ENCODE measurements around the gene TMC8.

Gene TMC8

DNA sequence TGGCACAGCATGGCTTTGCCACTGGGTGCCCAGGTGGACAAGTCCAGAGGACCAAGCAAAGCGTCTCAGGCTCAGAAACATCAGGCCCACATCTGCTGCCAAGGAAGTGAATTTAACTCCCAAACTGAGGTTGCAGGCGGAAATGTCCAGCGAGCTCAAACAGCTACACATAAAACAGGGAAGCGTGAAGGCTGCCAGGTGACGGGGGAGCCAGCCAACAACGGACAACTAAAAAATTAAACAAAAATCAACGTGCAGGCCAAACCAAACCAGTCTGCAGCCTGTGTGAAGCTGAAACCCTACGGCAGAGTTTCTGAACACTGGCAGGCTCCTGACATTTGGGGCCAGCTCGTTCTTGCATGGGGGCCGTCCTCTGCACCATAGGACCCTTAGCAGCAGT lies 53.8 kb downstream of the TMC8 start:
- no peak for DNase-seq

DNA sequence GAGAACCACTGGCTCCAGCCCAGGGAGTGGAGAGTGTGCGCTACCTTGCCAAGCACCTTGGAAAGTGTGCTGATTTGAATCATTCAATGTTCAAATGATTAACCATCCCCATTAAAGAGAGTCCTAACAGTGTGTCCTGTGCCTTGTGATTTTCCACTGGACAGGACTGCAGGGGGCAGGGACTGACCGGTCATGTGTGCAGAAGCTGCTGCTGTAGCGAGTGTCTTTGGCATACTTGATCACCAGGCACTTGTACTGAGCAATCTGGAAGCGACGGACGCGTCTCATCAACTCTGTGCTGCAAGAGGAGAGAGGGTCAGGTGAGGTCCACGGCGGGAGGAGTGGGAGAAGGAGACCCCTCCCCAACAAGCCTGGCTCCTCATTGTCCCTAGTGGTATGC lies 54.3 kb downstream of the TMC8 start:
- no peak for DNase-seq

GRCh38 chr17:78185981-78186691 lies 55.6 kb downstream of the TMC8 start:
- no peak for DNase-seq

GRCh38 chr17:78186692-78187595 lies 56.4 kb downstream of the TMC8 start, which contains the start of the genes AFMID and TK1:
TSS of gene AFMID (plus strand) at chr17:78187362. CDS start at chr17:78187371, 9 bp downstream.
TSS of gene TK1 (minus strand) at chr17:78187052. CDS start at chr17:78186994, 58 bp downstream.
- DNase-seq, result peak; percentile 88

Measured in CD4-positive, alpha-beta T cell treated with Interferon gamma for 1 hour (primary cell).